Endothelial cell of umbilical vein (primary cell): ENCODE results near the gene CANT1. TPM values are rescaled to one million over a fixed set of nuclear protein-coding genes. Genes with fewer than 3 reads are reported as not detected.

ENCODE experiments used
- BruUV-seq: library from RNA; stranded (reverse); fragments of 400-500 nt; replicated peaks from 2 replicates; lab custom pipeline; 2021; lab: Mats Ljungman, UMichigan
- CTCF ChIA-PET: fragments of 300-600, 350-600 bp; sonication (Branson Sonifier 250); formaldehyde crosslinking; loops from one replicate; lab custom pipeline; 2021; ENCODE audit warnings: antibody characterized with exemption, inconsistent platforms; lab: Charles Lee
- POLR2A ChIA-PET: fragments of 300-600, 350-600 bp; sonication (Branson Sonifier 250); formaldehyde crosslinking; loops from one replicate; lab custom pipeline; 2021; ENCODE audit warnings: antibody characterized with exemption, inconsistent platforms; lab: Charles Lee
- DNase-seq: peaks from one replicate; pipeline ENCODE4 v3.0.0-alpha.2; 2011; ENCODE audit warnings: low read depth, low spot score
- FAIRE-seq: peaks from 2 replicates; lab custom pipeline; 2011; peaks lifted over from hg19 to GRCh38; lab: Jason Lieb, UNC
- H2AFZ ChIP-seq: 2 replicates; pipeline ENCODE4 v1.6.0; 2012; ENCODE audit warnings: low read depth, low read length, control low read depth, inconsistent platforms
- H3K27ac ChIP-seq: 2 replicates; pipeline ENCODE4 v1.5.1; 2011; ENCODE audit warnings: low read depth, mild to moderate bottlenecking, control low read depth, low read length, moderate library complexity; ENCODE audit not compliant: insufficient read depth
- H3K27me3 ChIP-seq, 2 experiments: 2 replicates each; pipeline versions ENCODE4 v1.6.0 to v1.6.1; 2011; ENCODE audit warnings: low read length in 2 of 2, mixed read lengths in 1 of 2; ENCODE audit not compliant: control insufficient read depth in 2 of 2, insufficient read depth in 2 of 2
- H3K36me3 ChIP-seq, 2 experiments: 2 replicates in 1 of 2; 3 replicates in 1 of 2; pipeline ENCODE4 v1.5.1; 2011; ENCODE audit warnings: low read length in 2 of 2, mild to moderate bottlenecking in 1 of 2, moderate library complexity in 1 of 2; ENCODE audit not compliant: control insufficient read depth in 2 of 2, insufficient read depth in 2 of 2; ENCODE audit errors: extremely low read depth in 1 of 2
- H3K4me1 ChIP-seq: 3 replicates; pipeline ENCODE4 v1.5.1; 2011; ENCODE audit warnings: mild to moderate bottlenecking, low read length; ENCODE audit not compliant: control insufficient read depth, insufficient read depth; ENCODE audit errors: extremely low read depth
- H3K4me2 ChIP-seq: 2 replicates; pipeline ENCODE4 v1.6.1; 2011; ENCODE audit warnings: low read length, control low read depth, mixed read lengths; ENCODE audit not compliant: insufficient read depth
- H3K4me3 ChIP-seq, 3 experiments: fragments of 200-600 bp in 1 of 3; sonication (generic), shearing (Covaris generic) in 1 of 3; replicated peaks in 1 of 3; 2 replicates each; pipeline ENCODE4 v1.5.1; 2011 to 2016; ENCODE audit warnings: control low read depth in 3 of 3, low read length in 3 of 3, mild to moderate bottlenecking in 2 of 3, inconsistent platforms in 1 of 3, low read depth in 1 of 3, moderate library complexity in 1 of 3; ENCODE audit not compliant: insufficient read depth in 1 of 3
- H3K79me2 ChIP-seq: 2 replicates; pipeline ENCODE4 v1.6.0; 2012; ENCODE audit warnings: low read length, inconsistent platforms; ENCODE audit not compliant: control insufficient read depth, insufficient read depth
- H3K9ac ChIP-seq: replicated peaks from 2 replicates; pipeline ENCODE3; 2011; ENCODE audit warnings: low read length, control low read depth; ENCODE audit not compliant: insufficient read depth; ENCODE audit errors: extremely low read depth
- H3K9me1 ChIP-seq: replicated peaks from 3 replicates; pipeline ENCODE4 v1.6.0; 2011; ENCODE audit warnings: mild to moderate bottlenecking, low read length; ENCODE audit not compliant: control insufficient read depth, insufficient read depth; ENCODE audit errors: extremely low read depth
- H3K9me3 ChIP-seq: replicated peaks from 2 replicates; pipeline ENCODE4 v1.5.1; 2012; ENCODE audit warnings: low read length, inconsistent platforms; ENCODE audit not compliant: control insufficient read depth, insufficient read depth
- H4K20me1 ChIP-seq: replicated peaks from 2 replicates; pipeline ENCODE3; 2011; ENCODE audit warnings: mild to moderate bottlenecking, low read length; ENCODE audit not compliant: control insufficient read depth, insufficient read depth; ENCODE audit errors: extremely low read depth
- CTCF ChIP-seq, 2 donors: IDR thresholded peaks; 1 replicate in 1 of 2; 2 replicates in 1 of 2; pipeline ENCODE4 v1.5.1; 2011; ENCODE audit warnings: low read length in 2 of 2, mild to moderate bottlenecking in 2 of 2, moderate library complexity in 2 of 2, control low read depth in 1 of 2, inconsistent platforms in 1 of 2, low read depth in 1 of 2; ENCODE audit not compliant: insufficient read depth in 1 of 2; ENCODE audit errors: extremely low read depth in 1 of 2
- EZH2 ChIP-seq: IDR thresholded peaks from 2 replicates; pipeline ENCODE4 v1.6.1; 2012; ENCODE audit warnings: borderline replicate concordance, low read depth, mild to moderate bottlenecking, moderate library complexity, low read length, inconsistent platforms; ENCODE audit not compliant: severe bottlenecking
- FOS ChIP-seq: IDR thresholded peaks from 2 replicates; pipeline ENCODE4 v1.6.1; 2011; ENCODE audit warnings: mild to moderate bottlenecking, low read length, moderate library complexity, borderline replicate concordance; ENCODE audit not compliant: insufficient read depth
- GATA2 ChIP-seq: IDR thresholded peaks from 2 replicates; pipeline ENCODE4 v1.7.0; 2011; ENCODE audit warnings: low read depth, mild to moderate bottlenecking, moderate library complexity, mixed read lengths, low read length; ENCODE audit not compliant: insufficient read length, insufficient read depth
- JUN ChIP-seq: IDR thresholded peaks from 2 replicates; pipeline ENCODE4 v1.6.1; 2011; ENCODE audit warnings: borderline replicate concordance, low read depth; ENCODE audit not compliant: insufficient read length, insufficient read depth
- MAX ChIP-seq: IDR thresholded peaks from 2 replicates; pipeline ENCODE4 v1.6.1; 2011; ENCODE audit not compliant: insufficient read depth, insufficient read length
- MYC ChIP-seq: IDR thresholded peaks from one replicate; pipeline ENCODE4 v1.6.1; 2011; ENCODE audit warnings: mild to moderate bottlenecking, low read depth, low read length
- POLR2A ChIP-seq: IDR thresholded peaks from 2 replicates; pipeline ENCODE4 v1.6.1; 2012; ENCODE audit warnings: low read depth, mild to moderate bottlenecking, control low read depth, low read length
- POLR2AphosphoS5 ChIP-seq: IDR thresholded peaks from 2 replicates; pipeline ENCODE4 v1.6.1; 2012; ENCODE audit warnings: low read depth, mild to moderate bottlenecking, control low read depth, low read length, moderate library complexity; ENCODE audit not compliant: insufficient read depth
- dilution Hi-C: fragments of 300-500 bp; cut with MboI; formaldehyde crosslinking; loops from one replicate; pipeline ENCODE4 v1.15.0; 2019; ENCODE audit warnings: low sequenced_read_pairs; ENCODE audit not compliant: extremely low pct_ligation_motif_present
- intact Hi-C: fragments of 100-400 bp; cut with micrococcal nuclease; formaldehyde crosslinking; loops from one replicate; pipeline ENCODE4 v1.10.0; 2022
- polyA plus RNA-seq, 4 experiments: library from polyadenylated mRNA; depleted of rRNA in 3 of 4; stranded (reverse) in 3 of 4; unstranded in 1 of 4; fragments of >200 nt; gene quantifications; 2 replicates each; pipeline versions ENCODE4 v1.2.1 to v1.2.3, GENCODE V29; 2011 to 2012; ENCODE audit warnings: missing spikeins in 1 of 4
- total RNA-seq: library from RNA; stranded (reverse); gene quantifications from 2 replicates; pipeline ENCODE4 v1.2.3, GENCODE V29; 2021

CANT1 gene
- total and polyA plus RNA-seq, 2 donors (not counting 3 experiments of a cell fraction or from before 2014, with no cell fraction given): 85.0 to 93.6 TPM

GRCh38 chr17:79024901-79025737, 15.6 kb upstream of the CANT1 start:
- DNase-seq (no peak), FAIRE-seq (no peak)
- TF ChIP-seq POLR2AphosphoS5 (no peak), CTCF (IDR thresholded peaks at IDR 0.05; ENCODE audit: extremely low read depth in 1 of 2, insufficient read depth in 1 of 2, low read depth in 1 of 2, low read length in 2 of 2) (no peak), POLR2A (no peak), FOS (no peak), MAX (no peak), EZH2 (no peak), JUN (no peak), GATA2 (no peak), MYC (no peak)
- intact Hi-C loops: no loop called here
- no TSS peak for BruUV-seq
- H3K36me3 ChIP-seq: no peaks in the 10 kb centered on the region
- no peaks in the 10 kb centered on the region for H3K79me2 ChIP-seq
- H3K9ac ChIP-seq: no peak overlapping the region
- H2AFZ ChIP-seq: no peak overlapping the region
- no peaks in the 10 kb centered on the region for H4K20me1 ChIP-seq
- H3K27me3 ChIP-seq: peaks cover 0 to 18% of the 10 kb centered on the region in 2 experiments
- dilution Hi-C loops: no loop called here
- CTCF ChIA-PET: interaction anchor here (1.7 to 6.2 kb wide), 2 partner anchors 13 to 32 kb away, joined by 5 to 91 read pairs; no protein-coding TSS in a partner anchor
- POLR2A ChIA-PET: no interaction called here
- no peak overlapping the region for H3K4me3 ChIP-seq
- H3K27ac ChIP-seq: no peak overlapping the region
- H3K9me1 ChIP-seq: no peaks in the 10 kb centered on the region
- H3K4me1 ChIP-seq: peaks cover 28% of the 10 kb centered on the region
- H3K4me2 ChIP-seq: peak overlapping the region; percentile 64
- no peaks in the 10 kb centered on the region for H3K9me3 ChIP-seq
